WERI-Rb-1 (cell line): ENCODE results near the gene NPBWR2.

Source experiments
- DNase-seq: peaks from one replicate; pipeline ENCODE4 v3.0.0-alpha.2; 2020
- H3K27ac ChIP-seq: fragments of 250-450 bp; sonication (Bioruptor Pico); 2 replicates; pipeline ENCODE4 v1.5.1; 2020; ENCODE audit warnings: mild to moderate bottlenecking, moderate library complexity
- H3K27me3 ChIP-seq: fragments of 250-450 bp; sonication (Bioruptor Pico); 2 replicates; pipeline ENCODE4 v1.5.1; 2021; ENCODE audit warnings: mild to moderate bottlenecking, low read depth, moderate library complexity; ENCODE audit not compliant: insufficient read depth, severe bottlenecking
- H3K36me3 ChIP-seq: fragments of 250-450 bp; sonication (Bioruptor Pico); 2 replicates; pipeline ENCODE4 v1.5.1; 2020; ENCODE audit warnings: mild to moderate bottlenecking, moderate library complexity
- H3K4me3 ChIP-seq: 2 replicates; pipeline ENCODE4 v1.5.1; 2011; ENCODE audit warnings: low read depth, mild to moderate bottlenecking, control low read depth, low read length
- H3K9me3 ChIP-seq: fragments of 250-450 bp; sonication (Bioruptor Pico); 2 replicates; pipeline ENCODE4 v1.5.1; 2021; ENCODE audit warnings: mild to moderate bottlenecking, moderate library complexity; ENCODE audit not compliant: severe bottlenecking
- CTCF ChIP-seq: IDR thresholded peaks from 2 replicates; pipeline ENCODE4 v1.5.1; 2011; ENCODE audit warnings: low read depth, mild to moderate bottlenecking, control low read depth, inconsistent platforms, low read length

Gene NPBWR2

DNA sequence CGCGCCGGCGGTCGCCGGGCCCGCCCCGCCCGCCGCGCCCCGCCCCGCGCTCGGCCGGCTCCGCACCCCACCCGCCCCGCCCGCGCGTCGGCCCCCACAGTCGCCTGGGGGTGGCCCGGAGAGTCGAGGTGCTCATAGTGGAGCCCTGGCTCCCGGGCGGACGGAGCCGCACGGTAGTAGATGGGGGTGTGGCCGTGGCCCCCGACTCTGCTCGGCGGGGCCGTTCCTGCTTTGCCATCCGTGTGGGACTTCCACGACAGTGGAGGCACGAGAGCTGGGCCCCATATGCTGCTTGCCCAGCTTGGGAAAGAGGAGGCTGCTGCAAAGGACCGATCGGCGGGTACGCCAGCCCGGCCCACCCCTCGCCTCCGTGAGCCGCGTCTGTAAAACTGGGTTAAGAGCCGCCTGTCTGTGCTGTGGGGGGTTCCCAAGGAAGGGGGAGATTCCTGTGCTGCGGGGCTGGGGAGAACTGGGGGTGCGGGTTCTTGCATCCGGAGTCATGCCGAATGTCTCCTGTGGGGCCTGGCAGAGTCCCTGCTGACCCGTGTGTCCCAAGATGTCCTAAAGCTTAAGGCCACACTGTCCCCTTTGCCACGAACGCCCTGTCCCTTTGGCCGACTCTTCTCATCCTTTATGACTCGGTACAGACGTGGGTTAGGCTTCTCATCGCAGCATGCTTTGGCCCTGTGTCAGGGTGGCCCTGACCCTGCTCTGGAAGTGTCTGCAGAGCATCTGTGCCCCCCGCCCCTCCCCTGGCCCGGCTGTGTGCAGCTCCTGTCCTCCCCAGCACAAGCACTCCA is 27.2 kb downstream of the NPBWR2 start, which contains the start of gene OPRL1:
TSS of gene OPRL1 (plus strand) at position 70 of the 800 bp plus-strand sequence. CDS start 12,639 bp downstream, outside the sequence.
- DNase-seq, result no peak
- Histone ChIP-seq H3K27me3 (no peaks in the 10 kb centered on the region), H3K4me3 (peak within 1 kb of the TSS; percentile 64), H3K27ac (peak within 1 kb of the TSS; percentile 45), H3K36me3 (no peaks in the 10 kb centered on the region), H3K9me3 (no peaks in the 10 kb centered on the region)
- TF ChIP-seq CTCF, result no peak

- no peak for TF ChIP-seq CTCF
These were observed 27.9 kb downstream of the NPBWR2 start, which contains the start of gene RGS19 for GRCh38 chr20:64079273-64080012. Gene RGS19 (minus strand): TSS chr20:64079518. CDS start chr20:64076886, 2,632 bp downstream.

GRCh38 chr20:64078934-64079272 is 28.5 kb downstream of the NPBWR2 start:
- TF ChIP-seq CTCF, result no peak
- DNase-seq, result no peak
- Histone ChIP-seq H3K4me3 (peak overlapping the region; percentile 64), H3K36me3 (no peaks in the 10 kb centered on the region), H3K27ac (no peak overlapping the region), H3K27me3 (no peaks in the 10 kb centered on the region), H3K9me3 (no peaks in the 10 kb centered on the region)

More at GRCh38 chr20:64079273-64080012, 27.9 kb downstream of the NPBWR2 start, which contains the start of gene RGS19:
- Histone ChIP-seq H3K36me3 (no peaks in the 10 kb centered on the region), H3K9me3 (no peaks in the 10 kb centered on the region), H3K27me3 (no peaks in the 10 kb centered on the region), H3K27ac (peak within 1 kb of the TSS; percentile 45), H3K4me3 (peak within 1 kb of the TSS; percentile 64)
- peak; percentile 55 for DNase-seq

DNA sequence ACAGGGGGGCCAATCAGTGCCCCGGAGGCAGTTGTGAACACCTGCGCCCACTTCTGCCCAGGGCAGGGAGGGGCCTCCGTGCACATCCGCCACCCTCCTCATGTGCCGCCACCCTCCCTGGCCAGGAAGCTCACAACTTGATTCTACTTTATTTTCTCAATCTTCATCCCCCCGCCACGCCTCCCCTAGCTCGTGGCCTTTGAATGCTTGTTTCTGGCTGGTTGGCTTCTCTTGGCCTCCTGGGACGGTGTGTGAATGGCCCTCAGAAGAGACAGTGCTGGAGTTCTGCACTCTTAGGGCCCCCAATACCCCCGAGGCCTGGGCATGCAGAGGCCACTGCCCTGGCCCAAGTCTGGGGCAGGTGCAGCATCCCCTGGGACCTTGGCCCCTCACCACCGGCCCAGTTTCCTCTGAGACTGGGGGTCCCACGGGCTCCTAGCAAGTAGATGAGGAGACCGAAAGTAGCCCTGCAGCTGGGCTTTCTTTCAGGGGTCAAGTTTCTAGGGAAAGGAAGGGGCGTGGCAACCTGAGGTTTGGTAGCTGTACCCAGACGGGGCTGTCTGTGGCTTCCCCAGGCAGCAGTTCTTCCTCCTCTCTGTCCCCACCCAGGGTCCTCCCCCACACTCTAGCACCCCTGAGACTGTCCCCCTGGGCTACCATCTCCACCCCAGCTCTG is 29.4 kb downstream of the NPBWR2 start:
- Histone ChIP-seq H3K9me3 (no peaks in the 10 kb centered on the region), H3K27me3 (no peaks in the 10 kb centered on the region), H3K36me3 (no peaks in the 10 kb centered on the region), H3K4me3 (no peak overlapping the region), H3K27ac (no peak overlapping the region)
- no peak for DNase-seq
- TF ChIP-seq CTCF, result no peak

- DNase-seq, result no peak
- no peak overlapping the region for H3K27ac ChIP-seq
- no peak overlapping the region for H3K4me3 ChIP-seq
These were observed 29.9 kb downstream of the NPBWR2 start for GRCh38 chr20:64077541-64077875.

More at GRCh38 chr20:64077541-64077875, 29.9 kb downstream of the NPBWR2 start:
- Histone ChIP-seq H3K36me3 (no peaks in the 10 kb centered on the region), H3K9me3 (no peaks in the 10 kb centered on the region), H3K27me3 (no peaks in the 10 kb centered on the region)
- TF ChIP-seq CTCF, result no peak
